VCaP (cell line): ENCODE data around the gene LUM.

Experiments
- H3K27ac ChIP-seq: fragments of 450-650 bp; 2 replicates; pipeline ENCODE4 v1.5.1; 2017
- CTCF ChIP-seq: fragments of 450-650 bp; conservative IDR thresholded peaks from 2 replicates; pipeline ENCODE4 v1.5.1; 2017; ENCODE audit warnings: mild to moderate bottlenecking, moderate library complexity

LUM gene

GRCh38 chr12:91140026-91140931 is 29.0 kb upstream of the LUM start:
- H3K27ac ChIP-seq: no peak overlapping the region
- TF ChIP-seq CTCF: no peak

GRCh38 chr12:91139286-91139685 is 28.0 kb upstream of the LUM start:
- no peak for TF ChIP-seq CTCF
- H3K27ac ChIP-seq: no peak overlapping the region

GRCh38 chr12:91138337-91138920 is 27.1 kb upstream of the LUM start:
- TF ChIP-seq CTCF: no peak
- no peak overlapping the region for H3K27ac ChIP-seq

DNA sequence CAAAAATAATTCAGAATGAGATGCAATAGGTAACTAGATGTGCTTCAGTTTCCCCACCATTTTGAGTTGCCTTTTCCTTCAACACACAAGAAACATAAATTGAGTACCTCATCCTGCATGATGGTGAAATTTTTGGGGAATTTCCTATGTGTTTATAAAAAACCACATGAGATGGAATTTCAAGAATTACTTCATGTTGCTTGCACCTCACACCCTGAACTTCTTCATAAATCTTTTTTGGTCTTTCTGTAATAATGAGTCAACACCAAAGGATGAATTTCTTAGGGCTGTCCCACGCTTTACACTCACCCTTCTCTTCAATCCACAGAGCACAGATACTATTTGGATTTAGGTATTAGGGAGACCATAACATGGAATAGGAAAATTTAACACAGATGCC is 22.6 kb upstream of the LUM start:
- no peak for TF ChIP-seq CTCF
- no peak overlapping the region for H3K27ac ChIP-seq

DNA sequence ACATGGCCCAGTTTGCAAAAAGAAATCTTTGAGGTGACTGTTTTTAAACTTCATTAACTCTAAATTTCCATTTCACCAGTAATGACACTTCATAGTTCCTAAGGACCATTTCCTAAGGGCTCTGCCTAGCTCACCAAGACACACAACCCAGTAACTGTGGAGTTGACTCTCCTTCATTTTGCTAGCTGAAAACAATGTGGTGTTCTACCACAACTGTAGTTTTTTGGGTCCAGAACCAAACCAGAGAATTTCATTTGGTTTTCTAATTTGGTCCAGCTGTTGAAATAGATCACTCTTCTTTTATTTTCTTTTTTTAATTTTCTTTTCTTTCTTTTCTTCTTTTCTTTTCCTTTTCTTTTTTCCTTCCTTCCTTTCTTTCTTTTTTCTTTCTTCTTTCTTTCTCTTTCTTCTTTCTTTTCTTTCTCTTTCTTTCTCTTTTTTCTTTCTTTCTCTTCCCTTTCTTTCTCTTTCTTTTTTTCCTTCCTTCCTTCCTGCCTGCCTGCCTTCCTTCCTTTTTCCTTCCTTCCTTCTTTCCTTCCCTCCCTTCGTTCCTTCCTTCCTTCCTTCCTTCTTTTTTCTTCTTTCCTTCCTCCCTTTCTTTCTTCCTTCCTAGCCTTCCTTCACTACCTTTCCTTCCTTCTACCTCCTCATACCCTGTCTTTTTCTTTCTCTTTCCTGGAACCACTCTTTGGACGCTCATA is 18.5 kb upstream of the LUM start:
- H3K27ac ChIP-seq: no peak overlapping the region
- no peak for TF ChIP-seq CTCF

DNA sequence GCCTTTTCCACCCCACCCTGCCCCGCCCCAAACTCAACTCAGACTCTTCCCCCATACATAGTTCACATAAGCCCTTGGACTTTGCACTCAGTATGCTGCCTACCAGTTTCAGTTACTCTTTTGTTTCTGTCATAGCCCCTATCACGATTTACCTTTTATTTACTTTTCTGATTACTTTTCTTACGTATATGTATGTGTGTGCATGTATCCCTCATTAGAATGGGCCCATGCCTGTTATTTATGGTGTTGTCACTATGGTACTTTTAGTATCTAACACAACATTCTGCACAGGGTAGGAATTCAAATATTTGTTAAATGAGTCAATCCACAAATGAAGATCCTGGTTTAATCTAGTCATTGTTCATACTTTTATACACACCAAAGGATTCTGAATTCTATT is 16.5 kb upstream of the LUM start:
- TF ChIP-seq CTCF: no peak
- no peak overlapping the region for H3K27ac ChIP-seq

DNA sequence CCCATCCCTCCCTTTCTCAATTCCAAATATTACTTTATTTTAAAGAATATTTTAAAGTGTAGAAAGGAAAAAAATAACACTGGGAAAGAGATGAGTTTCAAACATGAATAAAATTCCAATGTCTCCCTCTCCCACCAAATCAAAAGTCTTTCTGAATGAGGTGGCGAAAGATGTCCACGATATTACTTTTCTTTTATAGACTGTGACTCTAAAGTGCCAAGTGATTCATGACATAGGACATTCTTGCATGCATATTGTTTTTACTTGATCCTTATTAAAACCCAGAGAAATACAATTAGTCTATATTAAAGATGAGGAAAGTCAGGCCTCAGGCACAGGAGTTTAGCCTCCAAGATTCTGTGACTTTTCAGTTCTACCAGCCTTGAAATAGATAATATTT is 16.0 kb upstream of the LUM start:
- TF ChIP-seq CTCF: no peak
- no peak overlapping the region for H3K27ac ChIP-seq
